ENCODE results near the gene FHIT. TPM values are rescaled to one million over a fixed set of nuclear protein-coding genes. Genes with fewer than 3 reads are reported as not detected.

FHIT gene
- total RNA-seq, 1 experiment from 2014 or later = 3.6 TPM

GRCh38 chr3:60268123-60268522 lies 983.1 kb downstream of the FHIT start:
- CTCF ChIA-PET = no interaction called here
- intact Hi-C loops (cut with micrococcal nuclease) = no loop called here
- H2AFZ ChIP-seq (ENCODE audit: low read length) = no peak overlapping the region

GRCh38 chr3:60266444-60266843 lies 984.8 kb downstream of the FHIT start:
- Histone ChIP-seq H4K20me1 (ENCODE audit: low read length) (no peaks in the 10 kb centered on the region), H3K4me3 (ENCODE audit: low read length) (no peak overlapping the region), H3K36me3 (ENCODE audit: low read depth, low read length) (no peaks in the 10 kb centered on the region), H3F3A (ENCODE audit: low read length, unreplicated experiment) (no peaks in the 10 kb centered on the region), H2AFZ (ENCODE audit: low read length) (no peak overlapping the region), H3K79me2 (ENCODE audit: low read length) (no peaks in the 10 kb centered on the region), H3K9ac (ENCODE audit: low read length) (no peak overlapping the region), H3K9me3 (ENCODE audit: low read length) (no peaks in the 10 kb centered on the region), H3K4me2 (ENCODE audit: low read length) (no peak overlapping the region), H3K4me1 (ENCODE audit: insufficient read depth, low read length) (no peaks in the 10 kb centered on the region), H3K9me2 (replicated peaks; ENCODE audit: low read length) (no peaks in the 10 kb centered on the region), H3K27ac (ENCODE audit: low read length) (no peak overlapping the region), H3K27me3 (ENCODE audit: low read length) (no peaks in the 10 kb centered on the region; the same call in 1 of the 2 replicates)
- no TSS peak for BruUV-seq (replicated peaks)
- ChIA-PET CTCF (no interaction called here), POLR2A (ENCODE audit: unreplicated experiment) (no interaction called here)
- DNase-seq (no peak), ATAC-seq (no peak)
- no peak for TF ChIP-seq EZH2phosphoT487 (IDR thresholded peaks at IDR 0.05; ENCODE audit: borderline replicate concordance, low read length)
- TF ChIP-seq, protein P1, sequence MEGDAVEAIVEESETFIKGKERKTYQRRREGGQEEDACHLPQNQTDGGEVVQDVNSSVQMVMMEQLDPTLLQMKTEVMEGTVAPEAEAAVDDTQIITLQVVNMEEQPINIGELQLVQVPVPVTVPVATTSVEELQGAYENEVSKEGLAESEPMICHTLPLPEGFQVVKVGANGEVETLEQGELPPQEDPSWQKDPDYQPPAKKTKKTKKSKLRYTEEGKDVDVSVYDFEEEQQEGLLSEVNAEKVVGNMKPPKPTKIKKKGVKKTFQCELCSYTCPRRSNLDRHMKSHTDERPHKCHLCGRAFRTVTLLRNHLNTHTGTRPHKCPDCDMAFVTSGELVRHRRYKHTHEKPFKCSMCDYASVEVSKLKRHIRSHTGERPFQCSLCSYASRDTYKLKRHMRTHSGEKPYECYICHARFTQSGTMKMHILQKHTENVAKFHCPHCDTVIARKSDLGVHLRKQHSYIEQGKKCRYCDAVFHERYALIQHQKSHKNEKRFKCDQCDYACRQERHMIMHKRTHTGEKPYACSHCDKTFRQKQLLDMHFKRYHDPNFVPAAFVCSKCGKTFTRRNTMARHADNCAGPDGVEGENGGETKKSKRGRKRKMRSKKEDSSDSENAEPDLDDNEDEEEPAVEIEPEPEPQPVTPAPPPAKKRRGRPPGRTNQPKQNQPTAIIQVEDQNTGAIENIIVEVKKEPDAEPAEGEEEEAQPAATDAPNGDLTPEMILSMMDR (conservative IDR thresholded peaks at IDR 0.05; ENCODE audit: low read depth, low read length) = no peak
- no peak for TF ChIP-seq EZH2 (IDR thresholded peaks at IDR 0.05; ENCODE audit: low read length, unreplicated experiment)
- intact Hi-C loops (cut with micrococcal nuclease) = no loop called here

More at GRCh38 chr3:60268123-60268522, 983.1 kb downstream of the FHIT start:
- BruUV-seq (replicated peaks) = no TSS peak
- Histone ChIP-seq H4K20me1 (ENCODE audit: low read length) (no peaks in the 10 kb centered on the region), H3F3A (ENCODE audit: low read length, unreplicated experiment) (no peaks in the 10 kb centered on the region), H3K79me2 (ENCODE audit: low read length) (no peaks in the 10 kb centered on the region), H3K9me3 (ENCODE audit: low read length) (no peaks in the 10 kb centered on the region), H3K4me2 (ENCODE audit: low read length) (no peak overlapping the region), H3K9ac (ENCODE audit: low read length) (no peak overlapping the region), H3K4me1 (ENCODE audit: insufficient read depth, low read length) (no peaks in the 10 kb centered on the region), H3K27ac (ENCODE audit: low read length) (no peak overlapping the region), H3K9me2 (replicated peaks; ENCODE audit: low read length) (no peaks in the 10 kb centered on the region), H3K4me3 (ENCODE audit: low read length) (no peak overlapping the region), H3K27me3 (ENCODE audit: low read length) (no peaks in the 10 kb centered on the region), H3K36me3 (ENCODE audit: low read depth, low read length) (no peaks in the 10 kb centered on the region)
- ATAC-seq = no peak
- TF ChIP-seq, protein P1 (conservative IDR thresholded peaks at IDR 0.05; ENCODE audit: low read depth, low read length) = no peak
- TF ChIP-seq EZH2phosphoT487 (IDR thresholded peaks at IDR 0.05; ENCODE audit: borderline replicate concordance, low read length) (no peak), EZH2 (IDR thresholded peaks at IDR 0.05; ENCODE audit: low read length, unreplicated experiment) (no peak)
- no peak for DNase-seq
- POLR2A ChIA-PET (ENCODE audit: unreplicated experiment) = no interaction called here

- Histone ChIP-seq H3K4me1 (ENCODE audit: insufficient read depth, low read length) (no peaks in the 10 kb centered on the region), H3F3A (ENCODE audit: low read length, unreplicated experiment) (no peaks in the 10 kb centered on the region), H3K4me3 (ENCODE audit: low read length) (no peak overlapping the region), H4K20me1 (ENCODE audit: low read length) (no peaks in the 10 kb centered on the region), H3K27ac (ENCODE audit: low read length) (no peak overlapping the region), H3K9me3 (ENCODE audit: low read length) (no peaks in the 10 kb centered on the region), H3K4me2 (ENCODE audit: low read length) (no peak overlapping the region), H3K9ac (ENCODE audit: low read length) (no peak overlapping the region), H3K36me3 (ENCODE audit: low read depth, low read length) (no peaks in the 10 kb centered on the region), H2AFZ (ENCODE audit: low read length) (no peak overlapping the region), H3K27me3 (ENCODE audit: low read length) (no peaks in the 10 kb centered on the region; the same call in 1 of the 2 replicates), H3K79me2 (ENCODE audit: low read length) (no peaks in the 10 kb centered on the region), H3K9me2 (replicated peaks; ENCODE audit: low read length) (no peaks in the 10 kb centered on the region)
- CTCF ChIA-PET = no interaction called here
- intact Hi-C loops (cut with micrococcal nuclease) = loop anchor here (1.0 kb wide), 1 partner anchor 17 kb away; no protein-coding TSS in a partner anchor
- POLR2A ChIA-PET (ENCODE audit: unreplicated experiment) = no interaction called here
- DNase-seq = no peak
- TF ChIP-seq, protein P1 (conservative IDR thresholded peaks at IDR 0.05; ENCODE audit: low read depth, low read length) = no peak
- TF ChIP-seq EZH2phosphoT487 (IDR thresholded peaks at IDR 0.05; ENCODE audit: borderline replicate concordance, low read length) = no peak
- TF ChIP-seq EZH2 (IDR thresholded peaks at IDR 0.05; ENCODE audit: low read length, unreplicated experiment) = no peak
- ATAC-seq = no peak
- no TSS peak for BruUV-seq (replicated peaks)
Measured at GRCh38 chr3:60263191-60263590, 988.1 kb downstream of the FHIT start.

Data from PC-3 (cell line).